Brain microvascular endothelial cell (primary cell): ENCODE measurements around the gene TTC29.

ENCODE experiments used
- DNase-seq: peaks from one replicate; pipeline ENCODE4 v3.0.0-alpha.2; 2020
- H3K27ac ChIP-seq: fragments of 250-450 bp; sonication (Bioruptor Pico); 2 replicates; pipeline ENCODE4 v1.5.1; 2020; ENCODE audit warnings: mild to moderate bottlenecking, moderate library complexity
- H3K27me3 ChIP-seq: fragments of 250-450 bp; sonication (Bioruptor Pico); replicated peaks from 2 replicates; pipeline ENCODE4 v1.5.1; 2020; ENCODE audit warnings: mild to moderate bottlenecking
- H3K36me3 ChIP-seq: fragments of 250-450 bp; sonication (Bioruptor Pico); replicated peaks from 2 replicates; pipeline ENCODE4 v1.5.1; 2020; ENCODE audit warnings: mild to moderate bottlenecking
- H3K4me3 ChIP-seq: 2 replicates; pipeline ENCODE4 v1.5.1; 2011; ENCODE audit warnings: low read depth, mild to moderate bottlenecking, control low read depth, low read length, moderate library complexity
- CTCF ChIP-seq: IDR thresholded peaks from 2 replicates; pipeline ENCODE4 v1.5.1; 2011; ENCODE audit warnings: low read depth, mild to moderate bottlenecking, moderate library complexity, low read length, control low read depth, inconsistent platforms; ENCODE audit errors: missing control alignments
- in situ Hi-C: cut with HindIII; loops from 2 replicates; pipeline ENCODE4 v1.10.0; 2017; ENCODE audit warnings: low sequenced_read_pairs, low pct_ligation_motif_present

Gene TTC29

GRCh38 chr4:146945556-146946374 lies at the start of gene TTC29:
TTC29 (minus strand) TSS chr4:146945864; CDS start chr4:146939895, 5,969 bp downstream.
- peak within 1 kb of the TSS; percentile 66 for H3K4me3 ChIP-seq
- H3K27ac ChIP-seq: no peak within 1 kb of the TSS
- no peaks in the 10 kb centered on the region for H3K36me3 ChIP-seq
- no peak for TF ChIP-seq CTCF
- peak; percentile 89 for DNase-seq
- in situ Hi-C loops: no loop called here
- no peaks in the 10 kb centered on the region for H3K27me3 ChIP-seq

- Histone ChIP-seq H3K27ac (no peak overlapping the region), H3K27me3 (no peaks in the 10 kb centered on the region), H3K36me3 (no peaks in the 10 kb centered on the region), H3K4me3 (no peak overlapping the region)
- in situ Hi-C loops: no loop called here
- no peak for TF ChIP-seq CTCF
- peak; percentile 40 for DNase-seq
Observed at GRCh38 chr4:146981651-146982050, 36.0 kb upstream of the TTC29 start.

- no peaks in the 10 kb centered on the region for H3K27me3 ChIP-seq
- no peak for DNase-seq
- no peak overlapping the region for H3K4me3 ChIP-seq
- no peaks in the 10 kb centered on the region for H3K36me3 ChIP-seq
- in situ Hi-C loops: no loop called here
- no peak for TF ChIP-seq CTCF
- no peak overlapping the region for H3K27ac ChIP-seq
Observed at GRCh38 chr4:146978641-146979040, 33.0 kb upstream of the TTC29 start.

GRCh38 chr4:146976145-146976544 lies 30.5 kb upstream of the TTC29 start:
- H3K27me3 ChIP-seq: no peaks in the 10 kb centered on the region
- no peak overlapping the region for H3K27ac ChIP-seq
- H3K4me3 ChIP-seq: no peak overlapping the region
- in situ Hi-C loops: no loop called here
- H3K36me3 ChIP-seq: no peaks in the 10 kb centered on the region
- DNase-seq: no peak
- TF ChIP-seq CTCF: no peak

- no peak for TF ChIP-seq CTCF
- in situ Hi-C loops: no loop called here
- no peaks in the 10 kb centered on the region for H3K27me3 ChIP-seq
- no peaks in the 10 kb centered on the region for H3K36me3 ChIP-seq
- H3K4me3 ChIP-seq: no peak overlapping the region
- no peak for DNase-seq
- no peak overlapping the region for H3K27ac ChIP-seq
Observed at GRCh38 chr4:146975527-146975926, 29.9 kb upstream of the TTC29 start.

GRCh38 chr4:146975036-146975435 lies 29.4 kb upstream of the TTC29 start:
- no peak overlapping the region for H3K27ac ChIP-seq
- no peak overlapping the region for H3K4me3 ChIP-seq
- no peaks in the 10 kb centered on the region for H3K27me3 ChIP-seq
- DNase-seq: no peak
- no peaks in the 10 kb centered on the region for H3K36me3 ChIP-seq
- in situ Hi-C loops: no loop called here
- no peak for TF ChIP-seq CTCF
